ENCODE data around the gene DESI1. TPM values are rescaled to one million over a fixed set of nuclear protein-coding genes. Genes with fewer than 3 reads are reported as not detected.
"Not testable (repeated sequence)": the region's sequence is repeated elsewhere in the genome, so short reads cannot be mapped to it uniquely, and the experiment has no call there.

Gene DESI1
- total RNA-seq, 1 experiment from 2014 or later: 40.8 TPM

DNA sequence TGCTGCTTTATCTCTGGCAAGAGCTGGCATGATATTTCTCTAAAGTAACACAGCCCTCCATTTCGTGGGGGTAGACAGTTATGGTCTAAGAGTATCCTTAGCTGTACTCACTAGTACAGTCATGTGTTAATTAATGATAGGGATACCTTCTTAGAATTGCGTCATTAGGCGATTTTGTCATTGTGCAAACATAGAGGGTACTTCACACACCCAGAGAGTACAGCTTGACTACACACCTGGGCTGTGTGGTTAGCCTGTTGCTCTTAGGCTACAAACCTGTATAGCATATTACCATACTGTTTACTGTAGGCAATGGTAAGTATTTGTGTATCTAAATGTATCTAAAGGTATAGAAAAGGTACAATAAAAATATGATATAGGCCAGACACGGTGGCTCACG, 17.3 kb upstream of the DESI1 start:
- H3K27ac ChIP-seq (ENCODE audit: low read depth, low read length): no peak overlapping the region
- DNase-seq (ENCODE audit: low read depth, low spot score) (no peak), ATAC-seq (no peak)
- H2AFZ ChIP-seq (ENCODE audit: low read depth, low read length, poor library complexity, severe bottlenecking): no peak overlapping the region
- no peaks in the 10 kb centered on the region for H3K9me2 ChIP-seq (ENCODE audit: insufficient read depth)
- H3K4me2 ChIP-seq (ENCODE audit: low read length): no peak overlapping the region
- H3K4me1 ChIP-seq (ENCODE audit: control insufficient read depth in 1 of 2, insufficient read depth in 2 of 2, low read length in 2 of 2): no peaks in the 10 kb centered on the region
- H3K79me2 ChIP-seq (ENCODE audit: insufficient read depth, low read length): peaks cover 99% of the 10 kb centered on the region
- ChIA-PET POLR2A (no interaction called here), RAD21 (ENCODE audit: low non-redundant PET in 1 of 2, low total read pairs in 2 of 2, uncharacterized antibody in 2 of 2, unreplicated experiment in 2 of 2) (no interaction called here), CTCF (no interaction called here)
- TF ChIP-seq JUND (IDR thresholded peaks at IDR 0.05) (no peak), TCF7L2 (IDR thresholded peaks at IDR 0.05; ENCODE audit: borderline replicate concordance, extremely low read depth, insufficient read depth, insufficient read length) (no peak)
- TF ChIP-seq, protein P1, sequence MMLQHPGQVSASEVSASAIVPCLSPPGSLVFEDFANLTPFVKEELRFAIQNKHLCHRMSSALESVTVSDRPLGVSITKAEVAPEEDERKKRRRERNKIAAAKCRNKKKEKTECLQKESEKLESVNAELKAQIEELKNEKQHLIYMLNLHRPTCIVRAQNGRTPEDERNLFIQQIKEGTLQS (IDR thresholded peaks at IDR 0.05): no peak
- TF ChIP-seq, protein P2, sequence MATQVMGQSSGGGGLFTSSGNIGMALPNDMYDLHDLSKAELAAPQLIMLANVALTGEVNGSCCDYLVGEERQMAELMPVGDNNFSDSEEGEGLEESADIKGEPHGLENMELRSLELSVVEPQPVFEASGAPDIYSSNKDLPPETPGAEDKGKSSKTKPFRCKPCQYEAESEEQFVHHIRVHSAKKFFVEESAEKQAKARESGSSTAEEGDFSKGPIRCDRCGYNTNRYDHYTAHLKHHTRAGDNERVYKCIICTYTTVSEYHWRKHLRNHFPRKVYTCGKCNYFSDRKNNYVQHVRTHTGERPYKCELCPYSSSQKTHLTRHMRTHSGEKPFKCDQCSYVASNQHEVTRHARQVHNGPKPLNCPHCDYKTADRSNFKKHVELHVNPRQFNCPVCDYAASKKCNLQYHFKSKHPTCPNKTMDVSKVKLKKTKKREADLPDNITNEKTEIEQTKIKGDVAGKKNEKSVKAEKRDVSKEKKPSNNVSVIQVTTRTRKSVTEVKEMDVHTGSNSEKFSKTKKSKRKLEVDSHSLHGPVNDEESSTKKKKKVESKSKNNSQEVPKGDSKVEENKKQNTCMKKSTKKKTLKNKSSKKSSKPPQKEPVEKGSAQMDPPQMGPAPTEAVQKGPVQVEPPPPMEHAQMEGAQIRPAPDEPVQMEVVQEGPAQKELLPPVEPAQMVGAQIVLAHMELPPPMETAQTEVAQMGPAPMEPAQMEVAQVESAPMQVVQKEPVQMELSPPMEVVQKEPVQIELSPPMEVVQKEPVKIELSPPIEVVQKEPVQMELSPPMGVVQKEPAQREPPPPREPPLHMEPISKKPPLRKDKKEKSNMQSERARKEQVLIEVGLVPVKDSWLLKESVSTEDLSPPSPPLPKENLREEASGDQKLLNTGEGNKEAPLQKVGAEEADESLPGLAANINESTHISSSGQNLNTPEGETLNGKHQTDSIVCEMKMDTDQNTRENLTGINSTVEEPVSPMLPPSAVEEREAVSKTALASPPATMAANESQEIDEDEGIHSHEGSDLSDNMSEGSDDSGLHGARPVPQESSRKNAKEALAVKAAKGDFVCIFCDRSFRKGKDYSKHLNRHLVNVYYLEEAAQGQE (IDR thresholded peaks at IDR 0.05; ENCODE audit: low read depth): no peak
- TF ChIP-seq, protein P3, sequence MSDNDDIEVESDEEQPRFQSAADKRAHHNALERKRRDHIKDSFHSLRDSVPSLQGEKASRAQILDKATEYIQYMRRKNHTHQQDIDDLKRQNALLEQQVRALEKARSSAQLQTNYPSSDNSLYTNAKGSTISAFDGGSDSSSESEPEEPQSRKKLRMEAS (IDR thresholded peaks at IDR 0.05): no peak
- H3K9me3 ChIP-seq (ENCODE audit: control insufficient read depth in 1 of 2, insufficient read depth in 1 of 2, low read depth in 1 of 2, low read length in 2 of 2): no peaks in the 10 kb centered on the region
- no peaks in the 10 kb centered on the region for H3K27me3 ChIP-seq (ENCODE audit: insufficient read depth, low read length)
- no TSS peak for BruUV-seq (replicated peaks)
- no peak overlapping the region for H3K9ac ChIP-seq (ENCODE audit: low read length)
- H4K20me1 ChIP-seq (ENCODE audit: insufficient read depth): peaks cover 10% of the 10 kb centered on the region; the same call in 1 of the 2 replicates
- peaks cover 73 to 76% of the 10 kb centered on the region in 2 experiments for H3K36me3 ChIP-seq (ENCODE audit: control insufficient read depth in 1 of 2, insufficient read depth in 2 of 2, low read length in 2 of 2)
- intact Hi-C loops (cut with micrococcal nuclease): no loop called here
- H3K4me3 ChIP-seq (replicated peaks in 1 of 2; ENCODE audit: low read depth in 1 of 2, low read length in 2 of 2): no peak overlapping the region

DNA sequence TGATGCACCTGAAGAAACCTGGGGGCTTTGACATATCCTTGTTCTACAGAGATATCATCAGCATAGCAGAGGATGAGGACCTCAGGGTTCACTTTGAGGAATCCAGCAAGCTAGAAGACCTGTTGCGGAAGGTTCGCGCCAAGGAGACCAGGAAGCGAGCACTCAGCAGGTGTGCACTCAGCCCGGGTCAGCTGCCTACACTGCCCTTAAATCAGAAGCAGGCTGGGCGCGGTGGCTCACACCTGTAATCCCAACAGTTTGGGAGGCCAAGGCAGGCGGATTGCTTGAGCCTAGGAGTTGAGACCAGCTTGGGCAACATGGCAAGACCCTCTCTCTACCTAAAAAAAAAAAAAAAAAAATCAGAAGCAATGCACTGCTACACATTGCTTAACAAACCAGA, 16.8 kb upstream of the DESI1 start:
- ATAC-seq; H4K20me1 ChIP-seq (ENCODE audit: insufficient read depth); CTCF ChIA-PET; H3K27ac ChIP-seq (ENCODE audit: low read depth, low read length); DNase-seq (ENCODE audit: low read depth, low spot score); H3K9me2 ChIP-seq (ENCODE audit: insufficient read depth); intact Hi-C loops (cut with micrococcal nuclease); H2AFZ ChIP-seq (ENCODE audit: low read depth, low read length, poor library complexity, severe bottlenecking); H3K4me1 ChIP-seq (ENCODE audit: control insufficient read depth in 1 of 2, insufficient read depth in 2 of 2, low read length in 2 of 2); H3K9me3 ChIP-seq (ENCODE audit: control insufficient read depth in 1 of 2, insufficient read depth in 1 of 2, low read depth in 1 of 2, low read length in 2 of 2); H3K9ac ChIP-seq (ENCODE audit: low read length); H3K4me3 ChIP-seq (replicated peaks in 1 of 2; ENCODE audit: low read depth in 1 of 2, low read length in 2 of 2); H3K27me3 ChIP-seq (ENCODE audit: insufficient read depth, low read length); BruUV-seq (replicated peaks); POLR2A ChIA-PET; RAD21 ChIA-PET (ENCODE audit: low non-redundant PET in 1 of 2, low total read pairs in 2 of 2, uncharacterized antibody in 2 of 2, unreplicated experiment in 2 of 2); H3K4me2 ChIP-seq (ENCODE audit: low read length): not testable (repeated sequence)
- Histone ChIP-seq H3K79me2 (ENCODE audit: insufficient read depth, low read length) (peaks cover 97% of the 10 kb centered on the region), H3K36me3 (ENCODE audit: control insufficient read depth in 1 of 2, insufficient read depth in 2 of 2, low read length in 2 of 2) (peaks cover 69 to 71% of the 10 kb centered on the region in 2 experiments)

Measured in HCT116 (cell line).